Activated T-cell treated with anti-CD3 and anti-CD28 coated beads for 1 hour (primary cell): ENCODE results near the gene CAMTA1.
"Not testable (repeated sequence)": the region's sequence is repeated elsewhere in the genome, so short reads cannot be mapped to it uniquely, and the experiment has no call there.

ENCODE experiments used
- DNase-seq: peaks from one replicate; pipeline ENCODE4 v3.0.0-alpha.2; 2020; ENCODE audit warnings: low read depth

CAMTA1 gene

DNA sequence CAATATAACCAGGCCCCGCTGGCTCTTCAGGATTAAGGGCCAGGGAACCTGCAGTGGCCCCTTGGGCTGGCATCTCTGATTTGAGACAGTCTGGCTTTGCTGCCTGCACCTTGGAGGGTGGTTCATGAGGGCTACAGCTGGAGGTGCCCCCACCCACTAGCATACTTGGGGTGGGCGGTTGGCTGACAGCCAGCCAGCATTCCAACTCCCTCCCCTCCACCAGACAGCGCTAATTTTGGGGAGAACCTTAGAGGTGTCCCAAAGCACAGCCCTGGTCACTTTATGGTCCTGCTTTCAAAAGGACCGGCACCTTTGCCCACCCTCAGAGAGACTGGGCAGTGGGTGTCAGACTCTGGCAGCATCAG lies 805.2 kb downstream of the CAMTA1 start:
- DNase-seq: no peak

DNA sequence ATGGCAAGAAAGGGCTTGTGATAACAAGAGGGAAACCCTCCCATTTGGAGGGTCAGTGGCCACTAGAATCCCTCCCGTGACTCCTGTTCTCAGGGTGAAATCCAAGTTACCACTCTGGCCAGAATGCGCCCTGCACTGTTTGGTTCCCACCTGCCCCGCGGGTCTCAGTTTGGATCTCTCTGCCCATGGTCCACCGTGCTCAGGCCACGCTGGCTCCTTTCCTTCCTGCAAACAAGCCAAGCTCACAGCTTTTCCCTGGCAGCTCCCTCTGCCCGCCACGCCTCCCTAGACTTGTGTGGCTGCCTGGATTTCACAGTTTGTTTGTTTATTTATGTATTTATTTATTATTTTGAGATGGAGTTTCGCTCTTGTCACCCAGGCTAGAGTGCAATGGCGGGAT lies 806.3 kb downstream of the CAMTA1 start:
- no peak for DNase-seq

DNA sequence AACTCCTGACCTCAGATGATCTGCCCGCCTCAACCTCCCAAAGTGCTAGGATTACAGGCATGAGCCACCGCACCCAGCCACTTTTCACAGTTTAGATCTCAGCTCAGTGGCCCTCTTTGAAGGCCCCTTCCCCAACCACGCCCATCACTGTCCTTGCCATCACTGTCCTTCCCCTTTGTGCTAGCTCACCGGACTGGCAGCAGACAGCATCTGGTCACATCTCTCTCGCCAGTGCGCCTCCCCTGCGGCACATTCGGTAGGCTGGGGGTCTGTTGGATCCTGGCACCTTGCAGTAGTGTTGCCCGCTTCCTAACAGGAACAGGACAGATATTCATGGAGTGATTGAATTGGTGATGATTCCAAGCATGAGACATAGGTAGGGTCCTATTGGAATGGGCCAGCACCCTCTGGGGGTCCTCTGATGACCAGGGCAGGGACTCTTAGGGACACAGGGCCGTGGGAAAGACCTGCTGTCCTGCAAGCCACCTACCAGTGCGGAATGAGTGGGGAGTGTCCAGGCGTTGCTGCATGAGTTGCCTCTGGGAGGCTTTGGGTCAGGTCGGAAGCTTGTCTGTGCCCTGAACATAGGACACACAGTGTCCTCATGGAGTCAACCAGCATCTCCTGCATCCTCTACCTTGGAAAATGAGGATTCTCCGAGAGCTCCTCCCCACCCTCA lies 807.0 kb downstream of the CAMTA1 start:
- DNase-seq: no peak

DNA sequence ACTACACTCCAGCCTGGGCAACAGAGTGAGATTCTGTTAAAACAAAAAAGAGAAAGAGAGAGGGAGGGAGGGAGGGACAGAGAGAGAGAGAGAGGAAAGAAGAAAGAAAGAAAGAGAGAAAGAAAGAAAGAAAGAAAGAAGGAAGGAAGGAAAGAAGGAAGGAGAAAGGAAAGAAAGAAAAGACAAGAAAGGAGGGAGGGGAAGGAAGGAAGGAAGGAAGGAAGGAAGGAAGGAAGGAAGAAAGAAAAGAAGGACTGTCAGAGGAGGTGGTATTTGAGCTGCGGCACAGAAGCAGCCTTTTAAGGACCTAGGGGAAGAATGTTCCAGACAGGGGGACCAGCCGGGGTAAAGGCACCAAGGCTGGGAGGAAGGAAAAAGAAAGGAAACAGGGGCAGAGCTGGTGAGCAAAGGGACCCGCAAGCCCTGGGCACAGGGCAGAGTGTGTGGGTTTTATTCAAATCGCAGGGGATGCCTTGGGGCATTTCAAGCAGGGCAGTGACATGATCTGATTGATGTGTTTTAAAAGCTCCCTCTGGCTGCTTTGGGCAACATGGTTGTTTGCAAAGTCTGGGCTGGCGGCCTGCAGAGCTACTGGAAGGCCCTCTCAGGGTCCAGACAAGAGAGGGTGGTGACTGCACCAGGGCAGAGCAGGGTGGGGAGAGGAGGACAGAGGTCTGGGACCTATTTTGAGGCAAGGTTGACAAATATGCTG lies 808.9 kb downstream of the CAMTA1 start:
- no peak for DNase-seq

DNA sequence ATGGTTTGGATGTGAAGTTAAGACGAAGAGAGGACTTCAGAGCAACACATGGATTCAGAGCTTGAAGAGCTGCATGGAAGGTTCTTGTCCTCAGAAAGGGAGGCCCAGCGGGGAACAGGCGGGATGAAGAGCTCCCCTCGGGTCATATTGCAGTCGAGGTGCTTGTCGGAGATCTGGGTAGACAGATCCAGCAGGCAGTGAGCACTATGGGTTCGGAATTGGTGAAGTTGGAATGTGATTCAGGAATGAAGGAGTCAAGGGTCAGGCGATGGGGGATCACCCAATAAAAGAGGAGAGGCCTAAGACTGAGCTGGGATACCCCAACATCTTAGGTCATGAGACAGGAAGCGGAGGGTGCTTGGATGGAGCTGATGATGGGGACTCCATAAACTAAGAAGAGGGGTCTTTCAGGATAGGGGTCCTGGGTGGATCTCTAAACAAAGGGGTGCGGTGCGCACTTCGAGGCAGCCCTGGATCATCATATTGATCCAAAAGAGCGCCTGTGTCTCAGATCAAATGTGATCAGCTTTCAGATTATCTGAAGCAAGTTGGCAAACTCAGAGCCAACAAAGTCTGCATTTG lies 809.6 kb downstream of the CAMTA1 start:
- no peak for DNase-seq

DNA sequence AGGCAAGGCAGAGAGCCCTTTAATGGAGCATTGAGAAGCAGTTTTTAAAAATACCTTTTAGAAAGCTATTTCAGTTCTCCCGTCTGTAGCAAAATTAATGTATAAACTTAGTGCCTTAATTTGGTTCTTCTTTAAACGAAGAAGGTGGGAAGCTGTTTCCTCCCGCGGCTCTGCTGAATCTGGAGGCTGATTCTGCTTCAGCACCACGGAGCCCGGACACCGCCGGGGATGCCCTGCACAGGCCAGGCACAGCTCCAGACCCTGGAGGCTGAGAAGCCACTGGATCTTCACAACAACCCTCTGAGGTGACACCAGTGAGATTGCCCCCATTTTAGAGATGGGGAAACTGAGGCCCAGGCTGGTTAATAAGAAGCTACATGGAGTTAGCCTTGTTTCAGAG lies 810.1 kb downstream of the CAMTA1 start:
- no peak for DNase-seq

DNA sequence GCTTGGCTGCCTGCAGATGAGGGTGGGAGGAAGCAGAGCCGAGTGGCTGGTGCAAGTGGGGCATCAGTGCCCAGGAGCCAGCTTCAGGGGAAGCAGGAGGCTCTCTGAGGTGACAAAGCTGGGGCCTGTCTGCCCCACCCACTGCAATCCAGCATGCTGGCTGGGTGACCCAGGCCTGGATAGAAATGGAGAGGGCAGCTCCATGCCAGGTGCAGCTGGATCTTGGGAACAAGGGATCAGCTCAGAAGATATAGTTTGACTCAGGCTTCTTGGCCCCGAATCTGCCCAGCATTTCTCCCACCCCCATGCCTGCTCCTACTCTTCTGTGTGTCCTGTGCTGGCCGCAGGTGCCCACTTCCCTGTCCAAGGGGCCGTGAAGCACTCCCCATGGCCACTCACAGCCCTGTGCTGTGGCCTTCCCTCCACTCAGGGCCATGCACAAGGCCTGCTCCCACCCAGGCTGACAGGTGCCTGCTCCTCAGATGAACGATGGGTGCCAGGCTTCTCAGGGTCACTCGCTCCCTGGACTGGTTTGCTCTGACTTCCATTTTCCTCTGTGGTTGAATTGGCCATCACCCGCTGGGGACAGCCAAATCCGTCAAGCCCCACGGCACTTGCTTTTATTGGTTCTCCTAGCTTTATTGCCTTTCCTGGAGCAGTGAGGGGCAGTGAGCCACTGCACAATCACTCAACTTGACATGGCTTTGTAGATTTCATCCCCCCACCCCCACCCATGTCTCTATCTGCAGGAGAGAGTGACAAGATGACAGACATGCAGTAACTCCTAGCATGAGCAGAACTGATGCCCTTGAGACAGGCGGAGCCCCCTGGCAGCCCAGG lies 811.1 kb downstream of the CAMTA1 start:
- DNase-seq: no peak

DNA sequence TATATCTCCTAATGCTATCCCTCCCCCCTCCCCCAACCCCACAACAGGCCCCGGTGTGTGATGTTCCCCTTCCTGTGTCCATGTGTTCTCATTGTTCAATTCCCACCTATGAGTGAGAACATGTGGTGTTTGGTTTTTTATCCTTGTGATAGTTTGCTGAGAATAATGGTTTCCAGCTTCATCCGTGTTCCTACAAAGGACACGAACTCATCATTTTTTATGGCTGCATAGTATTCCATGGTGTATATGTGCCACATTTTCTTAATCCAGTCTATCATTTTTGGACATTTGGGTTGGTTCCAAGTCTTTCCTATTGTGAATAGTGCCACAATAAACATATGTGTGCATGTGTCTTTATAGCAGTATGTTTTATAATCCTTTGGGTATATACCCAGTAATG lies 812.8 kb downstream of the CAMTA1 start:
- DNase-seq: not testable (repeated sequence)

DNA sequence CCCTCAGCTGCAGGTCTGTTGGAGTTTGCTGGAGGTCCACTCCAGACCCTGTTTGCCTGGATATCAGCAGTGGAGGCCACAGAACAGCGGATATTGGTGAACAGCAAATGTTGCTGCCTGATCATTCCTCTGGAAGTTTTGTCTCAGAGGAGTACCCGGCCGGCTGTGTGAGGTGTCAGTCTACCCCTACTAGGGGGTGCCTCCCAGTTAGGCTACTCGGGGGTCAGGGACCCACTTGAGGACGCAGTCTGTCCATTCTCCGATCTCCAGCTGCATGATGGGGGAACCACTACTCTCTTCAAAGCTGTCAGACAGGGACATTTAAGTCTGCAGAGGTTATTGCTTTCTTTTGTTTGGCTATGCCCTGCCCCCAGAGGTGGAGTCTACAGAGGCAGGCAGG lies 819.7 kb downstream of the CAMTA1 start:
- DNase-seq: not testable (repeated sequence)

DNA sequence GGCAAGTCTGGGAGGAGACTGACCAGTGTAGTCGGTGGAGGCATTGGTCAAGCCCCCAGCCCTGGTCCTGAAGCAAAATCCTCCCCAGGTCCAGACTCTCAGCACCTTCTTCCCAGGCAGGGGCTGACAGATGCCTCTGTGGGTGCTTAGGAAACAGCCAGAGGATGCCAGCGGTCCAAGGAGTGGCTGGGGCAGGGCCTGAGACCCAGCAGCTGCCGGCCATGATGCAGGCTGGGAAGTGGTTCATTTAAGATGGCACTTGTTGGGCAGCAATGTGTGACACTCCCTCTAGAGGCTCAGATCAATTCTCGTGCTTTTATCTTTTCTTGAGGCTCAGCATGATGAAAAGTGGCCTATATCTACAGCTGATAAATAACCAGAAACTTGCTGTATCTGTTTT lies 820.8 kb downstream of the CAMTA1 start:
- DNase-seq: no peak

DNA sequence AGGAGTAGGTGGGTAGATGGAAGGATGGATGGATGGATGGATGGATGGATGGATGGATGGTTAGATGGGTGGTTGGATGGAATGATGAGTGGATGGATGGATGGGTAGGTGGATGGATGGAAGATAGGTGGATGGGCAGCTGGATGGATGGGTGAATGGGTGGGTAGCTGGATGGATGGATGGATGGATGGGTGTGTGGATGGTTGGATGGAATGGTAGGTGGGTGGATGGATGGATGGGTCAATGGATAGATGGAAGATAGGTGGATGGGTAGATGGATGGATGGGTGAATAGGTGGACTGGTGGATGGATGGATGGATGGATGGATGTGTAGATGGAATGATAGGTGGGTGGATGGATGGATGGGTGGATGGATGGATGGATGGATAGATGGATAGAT lies 821.8 kb downstream of the CAMTA1 start:
- no peak for DNase-seq

DNA sequence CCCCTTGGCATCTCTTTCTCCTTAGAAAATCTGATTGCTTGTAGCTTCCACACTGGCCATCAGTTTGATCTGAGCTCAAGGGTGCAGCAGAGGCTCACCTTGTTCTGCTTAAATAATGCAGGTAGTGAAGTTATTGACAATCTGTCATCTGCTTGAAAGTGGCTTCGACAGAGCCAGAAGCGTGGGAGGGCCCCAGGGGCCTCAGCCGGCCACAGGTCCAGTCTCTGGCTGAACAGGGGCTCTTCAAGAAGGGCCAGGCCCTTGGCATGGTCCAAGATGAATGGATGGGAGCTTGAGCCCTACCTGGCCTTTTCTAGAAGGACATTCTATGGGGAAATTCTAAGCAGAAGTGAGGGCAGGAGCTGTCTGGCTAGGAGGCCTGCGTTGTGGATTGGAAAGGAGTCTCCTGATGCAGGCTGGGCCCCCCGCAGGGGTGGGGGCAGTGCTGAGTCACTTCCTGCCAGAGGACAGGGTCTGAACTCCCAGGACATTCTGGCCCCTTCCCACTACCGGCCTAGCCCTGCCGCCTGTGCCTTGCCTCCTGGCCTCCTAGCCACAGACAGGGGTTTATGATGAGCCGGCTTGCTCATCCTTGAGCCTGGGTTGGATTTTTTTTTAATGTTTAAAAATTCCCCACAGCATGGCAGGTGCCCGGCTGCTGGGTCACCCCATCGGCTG lies 823.5 kb downstream of the CAMTA1 start:
- DNase-seq: no peak

DNA sequence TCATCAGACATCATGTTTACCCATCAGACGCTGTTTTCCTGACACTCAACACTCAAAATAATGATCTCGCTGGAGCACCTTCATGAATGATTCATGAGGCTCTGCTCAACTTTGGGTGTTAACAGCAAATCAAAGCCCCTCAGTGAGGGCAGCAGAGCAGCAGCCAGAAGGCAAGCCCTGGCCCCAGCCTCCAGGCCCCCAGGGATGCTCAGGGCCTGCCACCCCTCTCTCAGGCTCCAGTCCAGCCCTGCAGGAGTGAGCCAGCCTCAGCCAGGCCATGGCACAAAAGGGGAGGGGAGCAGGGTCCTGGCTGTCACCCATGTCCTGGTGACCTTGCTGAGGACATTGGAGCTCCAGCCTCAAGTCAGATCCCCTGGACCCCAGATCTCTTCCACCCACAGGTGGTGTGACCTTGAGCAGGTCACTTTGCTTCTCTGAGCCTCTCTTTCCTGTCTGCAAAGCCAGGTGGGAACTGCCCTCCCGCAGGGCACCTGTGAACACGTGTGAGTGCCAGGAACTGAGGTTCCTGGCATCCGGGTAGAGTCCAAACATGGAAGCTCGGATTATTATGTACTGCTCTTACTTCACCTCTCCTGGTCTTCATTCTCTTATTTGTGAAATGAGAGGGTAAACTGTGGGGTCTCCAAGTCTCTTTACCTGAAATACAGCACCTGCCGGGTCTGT lies 824.2 kb downstream of the CAMTA1 start:
- no peak for DNase-seq

DNA sequence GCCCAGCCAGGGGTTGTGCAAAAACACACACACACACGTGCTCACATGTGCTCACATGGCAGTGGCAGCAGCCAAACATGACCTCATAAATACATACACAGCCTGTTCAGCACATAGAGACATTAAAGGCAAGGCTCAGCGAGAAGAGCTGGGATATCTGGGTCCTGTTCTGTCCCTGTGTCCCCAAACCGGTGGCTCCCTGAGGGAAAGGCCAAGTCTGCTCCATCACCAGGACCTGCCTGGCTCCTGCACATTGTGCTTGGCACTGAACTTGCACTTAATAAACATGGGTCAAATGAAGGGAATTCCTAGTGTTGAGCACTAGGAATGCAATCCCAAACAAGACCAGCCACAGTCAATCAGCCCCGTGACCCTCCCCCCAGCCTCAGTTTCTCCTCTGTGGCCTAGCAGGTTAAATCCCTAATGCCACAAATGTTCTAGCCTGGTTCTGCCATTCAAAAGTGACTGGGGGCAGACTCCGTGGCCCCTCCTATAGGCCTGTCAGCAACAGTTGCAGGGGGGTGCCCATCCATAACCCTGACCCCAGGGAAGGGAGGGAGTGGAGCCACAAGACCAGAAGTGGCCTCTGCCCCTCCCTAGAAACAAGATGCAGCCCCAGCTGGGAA lies 825.0 kb downstream of the CAMTA1 start:
- no peak for DNase-seq

DNA sequence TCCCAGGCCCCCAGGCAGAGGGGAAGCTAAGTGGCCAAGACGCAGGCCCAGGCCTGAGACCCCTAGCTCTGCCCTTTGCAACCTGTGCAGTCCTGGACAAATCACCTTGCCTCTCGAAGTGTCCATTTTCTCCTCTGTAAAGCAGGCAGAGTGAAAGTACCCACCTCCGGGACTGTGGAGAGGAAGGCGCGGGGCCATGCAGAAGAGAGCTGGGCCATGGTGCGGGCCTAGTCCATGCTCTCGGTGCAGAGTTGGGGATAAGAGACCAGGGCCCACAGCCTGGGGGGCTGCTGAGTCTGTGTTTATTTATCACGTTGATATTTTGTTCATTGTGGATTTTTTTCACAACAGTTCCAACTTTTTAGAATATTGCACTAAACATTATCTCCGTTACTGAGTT lies 825.7 kb downstream of the CAMTA1 start:
- no peak for DNase-seq

DNA sequence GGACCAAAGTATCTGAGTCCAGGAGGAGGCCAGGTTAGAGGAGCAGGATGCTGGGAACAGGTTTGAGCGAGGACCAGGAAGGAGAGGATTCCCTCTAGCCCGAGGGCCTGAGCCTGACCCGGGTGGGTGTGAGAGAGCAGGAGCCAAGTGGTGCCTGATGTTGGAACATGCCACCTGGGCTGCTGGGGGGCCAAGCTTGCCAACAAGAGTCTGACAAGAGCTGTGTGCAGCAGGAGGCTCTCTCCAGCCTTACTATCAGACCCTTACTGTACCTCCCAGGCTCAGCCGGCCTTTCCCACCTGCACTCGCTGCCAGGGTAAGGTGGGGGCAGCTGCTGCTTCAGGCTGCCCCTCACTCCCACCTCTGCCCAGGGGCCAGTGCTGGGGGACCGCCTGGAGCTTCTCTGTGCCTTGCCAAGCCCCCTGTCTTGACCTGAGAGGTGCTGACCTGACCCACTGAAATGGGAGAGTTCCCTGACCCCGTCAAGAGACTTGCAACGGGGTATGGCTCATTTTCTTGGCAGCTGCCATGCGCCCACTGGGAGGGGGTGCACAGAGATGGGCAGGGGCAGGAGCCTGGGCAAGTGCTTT lies 826.3 kb downstream of the CAMTA1 start:
- no peak for DNase-seq

DNA sequence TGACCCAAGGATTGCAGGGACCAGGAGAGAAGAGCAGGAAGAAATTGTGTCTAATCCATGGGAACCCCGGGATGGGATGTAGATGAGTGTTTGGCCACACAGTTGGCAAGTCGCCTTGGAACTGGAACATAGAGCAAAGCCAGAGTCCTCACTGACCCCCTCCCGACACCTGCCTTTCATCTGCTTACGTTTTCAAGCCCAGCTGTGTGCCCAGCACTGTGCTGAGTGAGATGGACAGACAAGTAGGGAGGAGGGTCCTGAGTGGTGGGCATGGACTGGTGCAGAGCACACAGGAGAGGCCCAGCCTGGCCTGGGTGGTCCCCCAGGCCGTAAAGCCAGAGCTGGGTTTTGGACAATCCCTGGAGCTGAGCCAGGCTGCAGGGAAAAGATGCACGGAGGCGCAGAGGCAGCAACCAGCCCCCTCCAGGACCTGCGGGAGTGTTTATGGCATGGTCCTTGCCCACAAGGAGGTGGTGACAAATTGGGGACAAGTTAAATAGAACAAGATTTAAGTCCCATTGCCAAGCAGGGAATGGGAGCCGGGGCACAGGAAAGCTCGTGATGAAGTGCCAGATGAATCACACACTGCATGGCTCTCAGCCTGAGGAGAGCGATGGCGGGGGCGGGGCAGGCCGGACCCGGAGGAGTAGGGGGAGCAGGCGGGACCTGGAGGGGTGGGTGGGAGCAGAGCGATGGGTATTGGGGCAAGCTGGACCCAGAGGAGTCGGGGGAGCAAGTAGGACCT lies 828.0 kb downstream of the CAMTA1 start:
- DNase-seq: no peak

DNA sequence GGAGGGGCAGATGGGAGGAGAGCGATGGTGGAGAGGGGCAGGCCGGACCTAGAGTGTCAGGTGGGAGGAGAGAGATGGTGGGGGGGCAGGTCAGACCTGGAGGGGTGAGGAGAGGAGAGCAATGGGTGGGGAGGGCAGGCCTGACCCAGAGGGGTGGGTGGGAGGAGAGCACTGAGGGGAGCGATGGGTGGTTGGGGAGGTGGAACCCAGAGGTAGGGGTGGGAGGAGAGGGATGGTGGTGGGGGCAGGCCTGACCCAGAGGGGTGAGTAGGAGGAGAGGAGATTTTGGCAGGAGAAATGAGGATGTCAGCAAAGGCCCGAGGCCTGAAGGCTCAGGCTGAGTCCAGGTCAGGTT lies 828.6 kb downstream of the CAMTA1 start:
- no peak for DNase-seq

DNA sequence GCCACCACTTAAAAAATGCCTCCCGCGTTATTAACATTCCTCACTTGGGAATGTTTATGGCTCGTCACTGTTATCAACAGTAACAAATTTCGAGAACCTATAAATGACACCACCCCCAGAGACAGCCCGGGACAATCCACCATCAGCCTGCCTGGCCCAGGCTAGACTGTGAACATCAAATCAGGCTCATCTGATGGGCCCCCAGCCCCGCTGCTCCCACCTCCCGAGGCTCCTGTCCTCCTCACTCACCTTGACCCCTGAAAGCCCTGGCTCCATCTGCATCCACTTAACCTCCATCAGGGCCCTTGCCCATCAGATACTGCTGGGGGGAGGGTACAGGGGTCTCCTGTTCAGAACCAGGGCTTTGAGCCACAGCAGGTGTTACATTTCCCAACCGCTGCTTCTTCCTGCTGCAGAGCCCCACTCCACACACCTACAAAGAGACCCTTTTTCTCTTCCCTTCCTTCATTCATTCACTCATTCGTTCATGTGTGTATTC lies 829.4 kb downstream of the CAMTA1 start:
- no peak for DNase-seq

DNA sequence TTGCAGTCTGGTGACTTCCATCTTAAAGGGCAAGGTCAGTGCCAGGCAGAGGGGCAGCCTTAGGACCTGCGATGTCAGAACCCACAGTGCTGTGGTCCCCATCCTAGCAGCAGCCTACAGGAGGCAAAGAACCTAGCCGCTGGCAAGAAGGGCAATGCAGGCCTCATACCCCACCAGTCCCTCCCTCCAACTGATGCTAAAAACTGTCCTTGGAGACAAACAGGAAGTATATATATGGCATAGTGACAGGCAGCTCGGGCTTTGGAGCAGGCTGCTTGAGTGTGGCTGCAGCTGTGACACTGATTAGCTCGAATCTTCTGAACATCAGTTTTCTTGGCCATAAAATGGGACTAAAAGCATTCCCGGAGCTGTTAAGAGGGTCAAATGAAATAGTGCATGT lies 829.9 kb downstream of the CAMTA1 start:
- DNase-seq: no peak
